ENCODE measurements around the gene CAPN5. TPM values are rescaled to one million over a fixed set of nuclear protein-coding genes. Genes with fewer than 3 reads are reported as not detected.

CAPN5 gene
- total RNA-seq, 2 donors from 2014 or later = 0.19 to 0.93 TPM

GRCh38 chr11:77065878-77066228 lies 918 bp upstream of the CAPN5 start:
- Mint-ChIP-seq H3K27ac (peak overlapping the region; percentile 88), H3K4me1 (peaks cover 4% of the 10 kb centered on the region), H3K36me3 (ENCODE audit: low read depth) (no peaks in the 10 kb centered on the region), H3K27me3 (no peaks in the 10 kb centered on the region), H3K4me3 (peak overlapping the region; percentile 85), H3K9me3 (no peaks in the 10 kb centered on the region)
- ATAC-seq (replicated peaks) = no peak

DNA sequence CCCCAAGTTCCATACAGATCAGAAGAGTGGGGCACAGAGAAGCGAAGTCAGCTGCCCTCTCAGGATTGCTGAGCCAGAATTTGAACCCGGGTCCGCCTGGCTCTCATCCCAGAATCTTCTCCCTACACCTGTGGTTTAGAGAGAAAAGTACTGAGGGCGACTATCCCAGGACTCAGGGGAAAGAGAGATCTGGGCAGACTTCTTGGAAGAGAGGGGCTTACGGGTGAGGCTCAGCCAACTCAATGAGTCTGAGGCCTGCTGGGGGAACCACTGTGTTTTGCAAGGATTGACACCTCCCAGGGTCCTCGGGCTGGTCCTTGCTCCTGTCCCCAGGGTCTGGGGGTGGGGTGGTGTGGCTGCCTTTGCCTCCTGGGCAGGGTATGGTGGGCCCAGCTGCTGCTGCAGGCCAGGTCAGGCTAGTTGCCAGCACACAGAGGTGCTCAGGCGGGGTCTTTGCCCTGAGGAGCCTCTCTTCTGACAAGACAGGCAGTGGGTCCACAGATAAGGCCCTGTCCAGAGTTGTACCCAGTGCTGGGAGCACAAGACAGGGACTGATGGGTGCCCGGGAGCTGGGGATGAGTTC lies 1.2 kb downstream of the CAPN5 start:
- Mint-ChIP-seq H3K9me3 (no peaks in the 10 kb centered on the region), H3K27ac (no peak overlapping the region), H3K4me1 (peaks cover 10% of the 10 kb centered on the region), H3K36me3 (ENCODE audit: low read depth) (no peaks in the 10 kb centered on the region), H3K27me3 (no peaks in the 10 kb centered on the region), H3K4me3 (peak overlapping the region; percentile 52)
- ATAC-seq (replicated peaks) = no peak

- Mint-ChIP-seq H3K4me1 (peaks cover 16% of the 10 kb centered on the region), H3K27me3 (no peaks in the 10 kb centered on the region), H3K4me3 (no peak overlapping the region), H3K27ac (no peak overlapping the region), H3K36me3 (ENCODE audit: low read depth) (no peaks in the 10 kb centered on the region), H3K9me3 (no peaks in the 10 kb centered on the region)
- no peak for ATAC-seq (replicated peaks)
These were observed 1.9 kb downstream of the CAPN5 start for GRCh38 chr11:77068457-77069335.

GRCh38 chr11:77069336-77069968 lies 2.7 kb downstream of the CAPN5 start:
- H3K9me3 Mint-ChIP-seq = no peaks in the 10 kb centered on the region
- H3K27me3 Mint-ChIP-seq = no peaks in the 10 kb centered on the region
- H3K4me1 Mint-ChIP-seq = peaks cover 16% of the 10 kb centered on the region
- no peak overlapping the region for H3K4me3 Mint-ChIP-seq
- no peak overlapping the region for H3K27ac Mint-ChIP-seq
- ATAC-seq (replicated peaks) = no peak
- H3K36me3 Mint-ChIP-seq (ENCODE audit: low read depth) = no peaks in the 10 kb centered on the region

GRCh38 chr11:77069969-77070582 lies 3.3 kb downstream of the CAPN5 start:
- Mint-ChIP-seq H3K4me3 (no peak overlapping the region), H3K27me3 (no peaks in the 10 kb centered on the region), H3K27ac (no peak overlapping the region), H3K4me1 (peaks cover 16% of the 10 kb centered on the region), H3K9me3 (no peaks in the 10 kb centered on the region), H3K36me3 (ENCODE audit: low read depth) (no peaks in the 10 kb centered on the region)
- ATAC-seq (replicated peaks) = no peak

DNA sequence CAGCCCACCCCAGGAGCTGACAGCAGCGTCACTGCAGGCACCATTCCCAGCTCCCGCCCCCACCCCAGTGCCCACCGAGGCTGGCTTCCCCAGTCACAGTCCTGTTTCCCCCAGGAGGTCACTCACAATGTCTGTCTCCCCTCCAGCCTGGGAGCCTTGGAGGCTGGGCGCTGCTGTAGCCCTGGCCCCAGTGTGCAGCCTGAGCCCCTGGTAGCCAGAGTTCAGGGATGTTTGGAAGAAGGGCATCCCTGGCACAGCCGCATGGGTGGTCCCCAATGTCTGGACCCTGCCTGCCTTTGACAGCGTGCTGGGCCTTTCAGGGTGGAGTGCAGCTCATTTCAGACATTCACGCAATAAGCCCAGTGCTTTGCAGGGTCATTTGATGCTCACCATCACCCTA lies 4.3 kb downstream of the CAPN5 start:
- Mint-ChIP-seq H3K9me3 (no peaks in the 10 kb centered on the region), H3K4me1 (peaks cover 12% of the 10 kb centered on the region), H3K36me3 (ENCODE audit: low read depth) (no peaks in the 10 kb centered on the region), H3K27ac (no peak overlapping the region), H3K4me3 (no peak overlapping the region), H3K27me3 (no peaks in the 10 kb centered on the region)
- ATAC-seq (replicated peaks) = no peak

DNA sequence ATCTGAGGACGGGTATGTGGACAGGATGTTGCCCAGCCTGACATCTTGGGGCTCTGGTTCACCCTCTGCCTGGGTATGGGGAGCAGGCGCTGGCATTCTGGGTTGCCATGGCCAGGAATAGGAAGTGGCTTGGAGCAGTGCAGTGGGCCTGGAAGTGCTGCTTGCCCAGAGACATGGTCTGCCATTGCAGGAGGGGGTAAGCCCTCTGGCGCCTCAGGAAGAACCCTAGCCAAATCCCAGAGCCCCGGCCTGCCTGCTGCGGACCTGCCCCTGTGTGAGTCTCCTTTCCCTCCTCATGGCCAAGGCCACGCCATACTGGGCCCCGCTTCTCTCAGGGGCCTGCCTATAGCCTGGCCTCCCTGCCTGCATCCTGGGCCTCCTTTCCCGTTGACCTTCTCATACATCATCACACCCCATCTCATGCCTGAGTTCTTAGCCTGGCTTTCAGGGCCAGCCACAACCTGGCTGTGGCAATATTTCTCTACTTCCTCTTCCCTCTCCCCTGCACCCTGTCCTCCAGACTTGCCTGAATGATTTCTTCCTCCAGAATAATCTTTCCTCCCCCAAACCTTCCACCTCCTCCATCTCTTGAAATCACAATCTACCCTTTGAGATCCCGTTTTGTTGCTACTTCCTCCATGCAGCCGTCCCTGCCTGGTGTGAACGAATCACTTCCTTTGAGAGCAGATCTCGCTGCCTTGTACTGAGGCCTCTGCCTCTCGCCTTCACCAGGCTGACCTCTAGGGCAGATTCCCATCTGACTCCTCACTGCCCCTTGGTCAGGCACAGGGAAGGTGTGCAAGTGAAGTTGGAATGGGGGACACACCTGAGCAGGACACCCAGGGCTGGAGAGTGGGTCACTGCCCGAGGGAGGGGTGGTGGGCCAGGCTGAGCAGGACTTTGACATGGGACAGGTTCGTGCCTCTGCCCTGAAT lies 5.2 kb downstream of the CAPN5 start:
- Mint-ChIP-seq H3K27me3 (no peaks in the 10 kb centered on the region), H3K4me1 (peaks cover 12% of the 10 kb centered on the region), H3K4me3 (no peak overlapping the region), H3K9me3 (no peaks in the 10 kb centered on the region), H3K27ac (no peak overlapping the region), H3K36me3 (ENCODE audit: low read depth) (no peaks in the 10 kb centered on the region)
- no peak for ATAC-seq (replicated peaks)

DNA sequence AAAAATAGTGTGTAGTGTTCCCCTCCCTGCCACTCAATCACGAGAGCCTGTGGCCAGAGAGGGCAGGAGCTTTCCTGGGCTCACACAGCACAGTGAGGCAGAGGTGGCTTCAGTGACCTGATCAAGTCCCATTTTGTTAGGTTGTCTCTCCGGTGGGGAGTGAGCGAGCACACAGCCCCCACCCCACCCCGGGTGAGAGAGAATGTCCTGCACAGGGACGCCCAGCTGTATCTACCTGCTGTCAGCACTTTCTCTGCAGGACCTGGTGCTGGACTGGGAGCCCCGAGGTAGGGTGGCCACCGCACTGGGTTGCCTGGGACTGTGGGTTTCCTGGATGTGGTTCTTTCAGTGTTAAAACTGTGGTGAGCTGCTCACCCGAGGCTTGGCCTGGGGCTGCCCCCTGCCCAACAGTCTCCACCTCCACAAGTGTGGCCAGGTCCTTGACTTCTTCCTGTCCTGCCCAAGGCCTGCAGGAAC lies 6.1 kb downstream of the CAPN5 start:
- ATAC-seq (replicated peaks) = peak; percentile 88
- no peaks in the 10 kb centered on the region for H3K9me3 Mint-ChIP-seq
- no peaks in the 10 kb centered on the region for H3K36me3 Mint-ChIP-seq (ENCODE audit: low read depth)
- H3K27ac Mint-ChIP-seq = no peak overlapping the region
- H3K27me3 Mint-ChIP-seq = no peaks in the 10 kb centered on the region
- peaks cover 12% of the 10 kb centered on the region for H3K4me1 Mint-ChIP-seq
- H3K4me3 Mint-ChIP-seq = no peak overlapping the region

- Mint-ChIP-seq H3K27me3 (no peaks in the 10 kb centered on the region), H3K27ac (peak overlapping the region; percentile 22), H3K4me1 (peaks cover 12% of the 10 kb centered on the region), H3K36me3 (ENCODE audit: low read depth) (no peaks in the 10 kb centered on the region), H3K9me3 (no peaks in the 10 kb centered on the region), H3K4me3 (no peak overlapping the region)
- ATAC-seq (replicated peaks) = peak; percentile 57
These were observed 6.7 kb downstream of the CAPN5 start for GRCh38 chr11:77073328-77074001.

DNA sequence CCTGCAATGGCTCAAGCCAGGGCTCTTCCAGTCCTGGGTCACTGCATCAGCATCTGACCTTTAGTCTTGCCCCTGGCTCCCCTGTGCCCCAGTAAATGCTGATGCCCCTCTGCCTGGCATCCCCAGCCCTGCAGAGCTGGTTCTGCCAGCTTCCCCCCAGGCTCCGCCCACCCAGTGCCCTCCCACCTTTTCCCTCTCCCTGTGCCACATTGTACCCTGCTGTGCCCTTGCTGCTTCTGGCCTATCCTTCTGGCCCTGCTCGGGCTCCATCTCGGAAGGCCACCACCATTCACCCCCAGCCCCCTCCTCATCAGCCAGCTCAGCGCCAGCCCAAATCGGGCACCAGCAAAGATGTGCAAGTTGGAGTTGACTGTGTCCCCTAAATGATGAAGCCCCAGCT lies 7.4 kb downstream of the CAPN5 start:
- no peak overlapping the region for H3K27ac Mint-ChIP-seq
- ATAC-seq (replicated peaks) = no peak
- H3K9me3 Mint-ChIP-seq = no peaks in the 10 kb centered on the region
- H3K27me3 Mint-ChIP-seq = no peaks in the 10 kb centered on the region
- no peaks in the 10 kb centered on the region for H3K36me3 Mint-ChIP-seq (ENCODE audit: low read depth)
- peaks cover 12% of the 10 kb centered on the region for H3K4me1 Mint-ChIP-seq
- H3K4me3 Mint-ChIP-seq = no peak overlapping the region

- ATAC-seq (replicated peaks) = no peak
- H3K27ac Mint-ChIP-seq = no peak overlapping the region
- H3K4me3 Mint-ChIP-seq = no peak overlapping the region
- no peaks in the 10 kb centered on the region for H3K9me3 Mint-ChIP-seq
- no peaks in the 10 kb centered on the region for H3K36me3 Mint-ChIP-seq (ENCODE audit: low read depth)
- H3K27me3 Mint-ChIP-seq = no peaks in the 10 kb centered on the region
- H3K4me1 Mint-ChIP-seq = peaks cover 12% of the 10 kb centered on the region
These were observed 8.0 kb downstream of the CAPN5 start for GRCh38 chr11:77074626-77075221.

GRCh38 chr11:77075425-77075905 lies 8.7 kb downstream of the CAPN5 start:
- no peaks in the 10 kb centered on the region for H3K36me3 Mint-ChIP-seq (ENCODE audit: low read depth)
- no peak overlapping the region for H3K4me3 Mint-ChIP-seq
- H3K27ac Mint-ChIP-seq = no peak overlapping the region
- no peaks in the 10 kb centered on the region for H3K9me3 Mint-ChIP-seq
- ATAC-seq (replicated peaks) = no peak
- peaks cover 12% of the 10 kb centered on the region for H3K4me1 Mint-ChIP-seq
- H3K27me3 Mint-ChIP-seq = no peaks in the 10 kb centered on the region

GRCh38 chr11:77079666-77080065 lies 12.9 kb downstream of the CAPN5 start:
- ATAC-seq (replicated peaks) = no peak
- no peak overlapping the region for H3K27ac Mint-ChIP-seq

More at GRCh38 chr11:77079666-77080065, 12.9 kb downstream of the CAPN5 start:
- H3K9me3 Mint-ChIP-seq = no peaks in the 10 kb centered on the region
- H3K27me3 Mint-ChIP-seq = no peaks in the 10 kb centered on the region
- no peak overlapping the region for H3K4me3 Mint-ChIP-seq
- H3K36me3 Mint-ChIP-seq (ENCODE audit: low read depth) = no peaks in the 10 kb centered on the region
- no peaks in the 10 kb centered on the region for H3K4me1 Mint-ChIP-seq
